B cell (primary cell): ENCODE measurements around the gene RTN4. TPM values are rescaled to one million over a fixed set of nuclear protein-coding genes. Genes with fewer than 3 reads are reported as not detected.
A peak's percentile ranks its signal among the peaks of the same experiment; 100 is the strongest.

Experiments
- ATAC-seq: fragments of 200-7000 bp; cut with Tn5 transposase; one replicate; pipeline ENCODE4 v1.10.0; 2021; ENCODE audit warnings: low read depth, mild to moderate bottlenecking, moderate number of reproducible peaks, moderate library complexity
- CTCF ChIA-PET: fragments of 350-600 bp; sonication (Branson Sonifier 250); formaldehyde crosslinking; loops from one replicate; lab custom pipeline; 2021; ENCODE audit warnings: antibody characterized with exemption, inconsistent platforms; lab: Charles Lee
- POLR2A ChIA-PET: fragments of 350-600 bp; sonication (Branson Sonifier 250); formaldehyde crosslinking; loops from one replicate; lab custom pipeline; 2021; ENCODE audit warnings: antibody characterized with exemption; lab: Charles Lee
- DNase-seq: peaks from one replicate; pipeline ENCODE4 v3.0.0; 2013
- H2AFZ ChIP-seq: 2 replicates; pipeline ENCODE4 v1.6.1; 2012; ENCODE audit warnings: mild to moderate bottlenecking, low read depth, low read length; ENCODE audit not compliant: insufficient read depth, poor library complexity, severe bottlenecking
- H3K27ac ChIP-seq, 2 donors: 1 replicate in 1 of 2; 2 replicates in 1 of 2; pipeline ENCODE4 v1.5.1; 2012 to 2013; ENCODE audit warnings: low read length in 2 of 2, mild to moderate bottlenecking in 2 of 2, moderate library complexity in 1 of 2
- H3K27me3 ChIP-seq, 4 experiments: fragments of 200-600 bp in 1 of 4; sonication (generic) in 1 of 4; replicated peaks in 1 of 4; 1 replicate in 2 of 4; 2 replicates in 2 of 4; pipeline versions ENCODE4 v1.6.1 to v1.7.0; 2013 to 2016; ENCODE audit warnings: low read length in 3 of 4, mild to moderate bottlenecking in 2 of 4, mixed read lengths in 1 of 4, moderate library complexity in 1 of 4; ENCODE audit not compliant: insufficient read depth in 4 of 4, control insufficient read depth in 3 of 4; ENCODE audit errors: control extremely low read depth in 1 of 4
- H3K36me3 ChIP-seq, 2 experiments: replicated peaks in 1 of 2; 1 replicate in 1 of 2; 2 replicates in 1 of 2; pipeline versions ENCODE4 v1.6.1 to v1.7.1; 2013; ENCODE audit warnings: low read length in 1 of 2; ENCODE audit not compliant: insufficient read depth in 2 of 2, control insufficient read depth in 1 of 2; ENCODE audit errors: control extremely low read depth in 1 of 2, extremely low read depth in 1 of 2
- H3K4me1 ChIP-seq, 2 donors: fragments of 200-600 bp in 1 of 2; sonication (generic) in 1 of 2; 1 replicate in 1 of 2; 2 replicates in 1 of 2; pipeline versions ENCODE4 v1.5.1 to v1.6.1; 2013 to 2017; ENCODE audit warnings: low read length in 2 of 2; ENCODE audit not compliant: control insufficient read depth in 2 of 2, insufficient read depth in 2 of 2
- H3K4me2 ChIP-seq: replicated peaks from 2 replicates; pipeline ENCODE3; 2012; ENCODE audit warnings: mild to moderate bottlenecking, low read depth, low read length; ENCODE audit not compliant: poor library complexity, severe bottlenecking
- H3K4me3 ChIP-seq, 5 experiments: fragments of 200-600 bp in 1 of 5; sonication (generic) in 1 of 5; 1 replicate in 3 of 5; 2 replicates in 2 of 5; pipeline versions ENCODE4 v1.5.1 to v1.7.0; 2011 to 2016; ENCODE audit warnings: low read length in 4 of 5, mild to moderate bottlenecking in 4 of 5, low read depth in 2 of 5, control low read depth in 1 of 5, moderate library complexity in 1 of 5; ENCODE audit not compliant: insufficient read depth in 1 of 5; ENCODE audit errors: control extremely low read depth in 1 of 5, extremely low read depth in 1 of 5
- H3K79me2 ChIP-seq: fragments of 200-600 bp; sonication (generic); one replicate; pipeline ENCODE4 v1.6.0; 2016; ENCODE audit warnings: low read length; ENCODE audit not compliant: control insufficient read depth, insufficient read depth
- H3K9ac ChIP-seq: fragments of 200-600 bp; sonication (generic); 2 replicates; pipeline ENCODE4 v1.6.1; 2017; ENCODE audit warnings: mild to moderate bottlenecking, low read length, moderate library complexity
- H3K9me3 ChIP-seq, 3 donors: one replicate each; pipeline versions ENCODE4 v1.6.1 to v1.7.1; 2013; ENCODE audit warnings: low read length in 2 of 3; ENCODE audit not compliant: control insufficient read depth in 2 of 3, insufficient read depth in 1 of 3; ENCODE audit errors: control extremely low read depth in 1 of 3
- H4K20me1 ChIP-seq: 2 replicates; pipeline ENCODE4 v1.6.0; 2012; ENCODE audit warnings: mild to moderate bottlenecking, low read length; ENCODE audit not compliant: insufficient read depth, control insufficient read depth, poor library complexity, severe bottlenecking
- H3K27ac Mint-ChIP-seq: one replicate; pipeline ENCODE4 v1.8.0; 2021; ENCODE audit warnings: mixed read lengths
- H3K27me3 Mint-ChIP-seq: one replicate; pipeline ENCODE4 v1.8.0; 2021; ENCODE audit warnings: mixed read lengths
- H3K4me1 Mint-ChIP-seq: one replicate; pipeline ENCODE4 v1.8.0; 2021; ENCODE audit warnings: mixed read lengths
- H3K4me3 Mint-ChIP-seq: one replicate; pipeline ENCODE4 v1.8.0; 2021; ENCODE audit warnings: mixed read lengths
- H3K9me3 Mint-ChIP-seq: one replicate; pipeline ENCODE4 v1.8.0; 2022; ENCODE audit warnings: mixed read lengths; ENCODE audit not compliant: insufficient read depth
- CTCF ChIP-seq: fragments of 200-600 bp; IDR thresholded peaks from one replicate; pipeline ENCODE4 v1.8.0; 2022; ENCODE audit warnings: antibody characterized with exemption, mild to moderate bottlenecking
- EZH2 ChIP-seq: IDR thresholded peaks from 2 replicates; pipeline ENCODE4 v1.6.1; 2012; ENCODE audit warnings: borderline replicate concordance, low read depth, mild to moderate bottlenecking, moderate library complexity, low read length; ENCODE audit not compliant: insufficient read depth, poor library complexity, severe bottlenecking
- WGBS: methylation state at CpG from one replicate; pipeline ENCODE4 v1.1.5; 2013; ENCODE audit warnings: missing lambda C conversion rate; ENCODE audit not compliant: insufficient coverage; 5-methylcytosine and 5-hydroxymethylcytosine counted together
- intact Hi-C: fragments of 100-400 bp; cut with micrococcal nuclease; formaldehyde crosslinking; loops from one replicate; pipeline ENCODE4 v1.10.0; 2022
- polyA plus RNA-seq: library from polyadenylated mRNA; depleted of rRNA; stranded (reverse); fragments of >200 nt; gene quantifications from 2 replicates; pipeline ENCODE4 v1.2.3, GENCODE V29; 2012
- total RNA-seq, 2 donors: library from RNA; stranded (reverse); fragments of 120-200 nt in 1 of 2; gene quantifications; 1 replicate in 1 of 2; 2 replicates in 1 of 2; pipeline versions ENCODE4 v1.2.3 to v1.2.4, GENCODE V29; 2013 to 2022

The RTN4 gene
- total and polyA plus RNA-seq, 2 donors (not counting 1 experiment from before 2014, with no cell fraction given): 30.8 to 65.9 TPM

DNA sequence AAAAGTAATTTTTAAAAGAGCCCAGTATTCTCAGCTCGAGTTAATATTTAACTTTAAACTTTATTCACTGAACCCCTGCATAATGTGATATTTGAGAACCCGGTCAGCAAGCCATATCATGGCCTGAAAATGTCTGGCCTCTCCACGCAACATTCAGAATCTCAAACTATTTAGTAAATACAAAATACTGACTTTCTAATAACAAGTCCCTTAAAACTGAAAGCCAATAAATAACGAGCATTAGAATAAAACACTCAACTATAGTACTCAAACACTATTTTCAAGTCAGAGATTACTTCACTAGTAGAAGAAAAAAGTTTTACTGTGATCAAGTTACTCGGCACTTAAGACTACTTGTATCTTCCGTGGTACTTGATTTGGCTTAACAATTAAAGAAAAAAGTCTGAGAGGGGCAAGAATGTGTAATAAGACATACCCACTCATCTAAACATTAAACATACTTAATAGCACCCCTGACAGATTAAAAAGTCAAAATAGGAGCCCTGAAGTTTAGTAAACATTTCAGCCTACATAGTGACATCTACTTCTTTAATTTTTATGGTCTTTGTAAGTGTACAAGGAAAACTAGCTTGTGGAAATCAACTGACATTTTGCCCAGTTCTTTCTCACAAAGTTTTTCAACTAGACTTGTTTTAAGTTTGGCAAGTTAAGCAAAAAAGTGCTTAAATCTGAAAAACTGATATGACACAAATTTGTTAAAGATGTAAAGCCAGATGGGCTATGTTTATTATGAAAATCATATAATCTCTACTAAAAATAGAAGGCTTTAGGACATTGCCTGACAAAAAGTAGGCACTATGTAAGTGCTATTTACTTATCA is 38.2 kb downstream of the RTN4 start:
- H3K4me2 ChIP-seq: peak overlapping the region; percentile 65
- no peak for TF ChIP-seq CTCF
- TF ChIP-seq EZH2: no peak
- H2AFZ ChIP-seq: no peak overlapping the region
- Mint-ChIP-seq H3K4me3 (no peak overlapping the region), H3K27ac (peak overlapping the region; percentile 56), H3K27me3 (no peaks in the 10 kb centered on the region), H3K9me3 (no peaks in the 10 kb centered on the region), H3K4me1 (peaks cover 48% of the 10 kb centered on the region)
- DNase-seq: no peak
- intact Hi-C loops: loop anchor here (5.0 kb wide), 1 partner anchor 420 kb away; no protein-coding TSS in a partner anchor
- H3K27ac ChIP-seq: peak overlapping the region in 1 of 2 donors; percentile 40
- H3K9me3 ChIP-seq: no peaks in the 10 kb centered on the region
- no peak for ATAC-seq
- H4K20me1 ChIP-seq: peaks cover 10% of the 10 kb centered on the region
- no peaks in the 10 kb centered on the region for H3K36me3 ChIP-seq
- ChIA-PET CTCF (interaction anchor here (1.1 to 14.5 kb wide), 3 partner anchors 36 to 165 kb away, joined by 3 to 190 read pairs (median 103); no protein-coding TSS in a partner anchor), POLR2A (interaction anchor here (1.5 kb wide), 1 partner anchor 39 kb away, joined by 5 read pairs; no protein-coding TSS in a partner anchor)
- no peaks in the 10 kb centered on the region for H3K27me3 ChIP-seq
- WGBS: no CpG with 5 or more reads among the region's 6 CpGs
- H3K4me3 ChIP-seq: no peak overlapping the region
- H3K9ac ChIP-seq: peak overlapping the region; percentile 13
- H3K79me2 ChIP-seq: peaks cover 100% of the 10 kb centered on the region
- peaks cover 17 to 36% of the 10 kb centered on the region in 2 donors for H3K4me1 ChIP-seq

DNA sequence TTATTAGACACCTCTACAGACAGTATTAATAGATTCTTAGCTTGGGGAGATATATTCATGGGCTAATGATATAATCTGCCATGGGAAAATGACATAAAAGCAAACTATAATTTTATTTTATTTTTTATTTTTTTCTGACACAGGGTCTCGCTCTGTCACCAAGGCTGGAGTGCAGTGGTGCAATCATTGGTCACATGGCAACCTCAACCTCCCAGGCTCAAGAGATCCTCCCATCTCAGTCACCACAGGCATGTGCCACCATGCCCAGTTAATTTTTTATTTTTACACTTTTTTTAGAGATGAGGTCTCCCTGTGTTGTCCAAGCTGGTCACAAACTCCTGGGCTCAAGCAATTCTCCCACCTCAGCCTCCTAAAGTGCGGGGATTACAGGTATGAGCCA is 39.3 kb downstream of the RTN4 start:
- no peak overlapping the region for H2AFZ ChIP-seq
- WGBS: 83% methylated on average over 1 of the region's 2 CpGs
- no peaks in the 10 kb centered on the region for H3K36me3 ChIP-seq
- no peak overlapping the region for H3K9ac ChIP-seq
- H3K27ac Mint-ChIP-seq: no peak overlapping the region
- peaks cover 100% of the 10 kb centered on the region for H3K79me2 ChIP-seq
- no peak overlapping the region for H3K4me3 ChIP-seq
- H3K27ac ChIP-seq: peak overlapping the region in 1 of 2 donors; percentile 73
- no peak overlapping the region for H3K4me3 Mint-ChIP-seq
- peak overlapping the region; percentile 65 for H3K4me2 ChIP-seq
- CTCF ChIA-PET: interaction anchor here (0.8 to 14.5 kb wide), 5 partner anchors 12 to 166 kb away, joined by 3 to 190 read pairs (median 4); partner anchors contain the start of gene RTN4
- no peak for TF ChIP-seq EZH2
- no peak for TF ChIP-seq CTCF
- no peak for DNase-seq
- H3K27me3 Mint-ChIP-seq: no peaks in the 10 kb centered on the region
- H3K27me3 ChIP-seq: no peaks in the 10 kb centered on the region
- H4K20me1 ChIP-seq: peaks cover 20% of the 10 kb centered on the region
- H3K4me1 ChIP-seq: peaks cover 19 to 43% of the 10 kb centered on the region in 2 donors
- POLR2A ChIA-PET: no interaction called here
- intact Hi-C loops: loop anchor here (5.0 kb wide), 1 partner anchor 421 kb away; no protein-coding TSS in a partner anchor
- H3K9me3 Mint-ChIP-seq: no peaks in the 10 kb centered on the region
- H3K4me1 Mint-ChIP-seq: peaks cover 59% of the 10 kb centered on the region
- no peaks in the 10 kb centered on the region for H3K9me3 ChIP-seq
- ATAC-seq: no peak
